Activated naive CD4-positive, alpha-beta T cell treated with anti-CD3 and anti-CD28 coated beads, Interleukin-2, amount 50 U/mL, for 72 hours (primary cell): Measurements from ENCODE around the gene SENP1. TPM values are rescaled to one million over a fixed set of nuclear protein-coding genes. Genes with fewer than 3 reads are reported as not detected.
A peak's percentile ranks its signal among the peaks of the same experiment; 100 is the strongest.

ENCODE experiments used
- ATAC-seq, 2 donors: fragments of 150-1000 bp; cut with Tn5 transposase; 2 replicates each; pipeline ENCODE4 v1.10.0; 2021; ENCODE audit warnings: mild to moderate bottlenecking in 2 of 2, moderate library complexity in 2 of 2
- DNase-seq, 2 donors: peaks; one replicate each; pipeline ENCODE4 v3.0.0; 2021 to 2022; ENCODE audit warnings: low spot score in 2 of 2
- H3K27ac Mint-ChIP-seq, 2 donors: one replicate each; pipeline ENCODE4 v1.8.0; 2022; ENCODE audit warnings: mild to moderate bottlenecking in 2 of 2, mixed read lengths in 2 of 2
- H3K36me3 Mint-ChIP-seq, 2 donors: one replicate each; pipeline ENCODE4 v1.8.0; 2022; ENCODE audit warnings: mixed read lengths in 2 of 2
- H3K9me3 Mint-ChIP-seq, 2 donors: one replicate each; pipeline ENCODE4 v1.8.0; 2022; ENCODE audit warnings: mixed read lengths in 2 of 2
- total RNA-seq, 2 donors: library from RNA; stranded (reverse); gene quantifications; one replicate each; pipeline ENCODE4 v1.2.3, GENCODE V29; 2022

SENP1 gene
- total RNA-seq, 2 donors from 2014 or later: 39.9 to 69.8 TPM

- ATAC-seq (no peak), DNase-seq (no peak)
- peak overlapping the region in 1 of 2 donors; percentile 11 for H3K27ac Mint-ChIP-seq
- H3K36me3 Mint-ChIP-seq: no peaks in the 10 kb centered on the region
- no peaks in the 10 kb centered on the region for H3K9me3 Mint-ChIP-seq
Measured at GRCh38 chr12:48034835-48035805, 70.8 kb downstream of the SENP1 start.

- no peak overlapping the region for H3K27ac Mint-ChIP-seq
- DNase-seq (no peak), ATAC-seq (no peak)
- H3K9me3 Mint-ChIP-seq: no peaks in the 10 kb centered on the region
- H3K36me3 Mint-ChIP-seq: no peaks in the 10 kb centered on the region
Measured at GRCh38 chr12:48033451-48033850, 72.4 kb downstream of the SENP1 start.

- ATAC-seq (no peak), DNase-seq (no peak)
- H3K9me3 Mint-ChIP-seq: no peaks in the 10 kb centered on the region
- no peaks in the 10 kb centered on the region for H3K36me3 Mint-ChIP-seq
- no peak overlapping the region for H3K27ac Mint-ChIP-seq
Measured at GRCh38 chr12:48032597-48032996, 73.3 kb downstream of the SENP1 start.

GRCh38 chr12:48031135-48031960 lies 74.5 kb downstream of the SENP1 start:
- ATAC-seq (no peak), DNase-seq (no peak)
- Mint-ChIP-seq H3K36me3 (no peaks in the 10 kb centered on the region), H3K27ac (no peak overlapping the region), H3K9me3 (no peaks in the 10 kb centered on the region)

GRCh38 chr12:48030173-48030650 lies 75.7 kb downstream of the SENP1 start:
- Mint-ChIP-seq H3K36me3 (no peaks in the 10 kb centered on the region), H3K27ac (peak overlapping the region; percentile 16 to 33), H3K9me3 (no peaks in the 10 kb centered on the region)
- DNase-seq (no peak), ATAC-seq (no peak)

- Mint-ChIP-seq H3K9me3 (no peaks in the 10 kb centered on the region), H3K36me3 (no peaks in the 10 kb centered on the region), H3K27ac (peak overlapping the region; percentile 16 to 33)
- no peak for ATAC-seq
- no peak for DNase-seq
Measured at GRCh38 chr12:48029491-48030172, 76.2 kb downstream of the SENP1 start.

GRCh38 chr12:48028541-48029431 lies 77.1 kb downstream of the SENP1 start:
- no peaks in the 10 kb centered on the region for H3K36me3 Mint-ChIP-seq
- no peak for ATAC-seq

GRCh38 chr12:48027183-48028002 lies 78.5 kb downstream of the SENP1 start:
- no peak for DNase-seq
- ATAC-seq: no peak
- H3K36me3 Mint-ChIP-seq: no peaks in the 10 kb centered on the region
- no peak overlapping the region for H3K27ac Mint-ChIP-seq
- no peaks in the 10 kb centered on the region for H3K9me3 Mint-ChIP-seq

More at GRCh38 chr12:48028541-48029431, 77.1 kb downstream of the SENP1 start:
- H3K27ac Mint-ChIP-seq: no peak overlapping the region
- no peaks in the 10 kb centered on the region for H3K9me3 Mint-ChIP-seq
- DNase-seq: no peak

- Mint-ChIP-seq H3K27ac (no peak overlapping the region), H3K9me3 (no peaks in the 10 kb centered on the region)
- ATAC-seq: no peak
Measured at GRCh38 chr12:48026060-48026827, 79.6 kb downstream of the SENP1 start.

GRCh38 chr12:48025281-48025680 lies 80.6 kb downstream of the SENP1 start:
- DNase-seq: no peak
- H3K9me3 Mint-ChIP-seq: no peaks in the 10 kb centered on the region
- no peak overlapping the region for H3K27ac Mint-ChIP-seq
- ATAC-seq: no peak
- H3K36me3 Mint-ChIP-seq: no peaks in the 10 kb centered on the region

More at GRCh38 chr12:48026060-48026827, 79.6 kb downstream of the SENP1 start:
- DNase-seq: no peak
- H3K36me3 Mint-ChIP-seq: no peaks in the 10 kb centered on the region

- ATAC-seq (no peak), DNase-seq (no peak)
- Mint-ChIP-seq H3K27ac (no peak overlapping the region), H3K9me3 (no peaks in the 10 kb centered on the region), H3K36me3 (no peaks in the 10 kb centered on the region)
Measured at GRCh38 chr12:48024735-48025134, 81.1 kb downstream of the SENP1 start.

GRCh38 chr12:48023386-48023785 lies 82.5 kb downstream of the SENP1 start:
- Mint-ChIP-seq H3K9me3 (no peaks in the 10 kb centered on the region), H3K36me3 (no peaks in the 10 kb centered on the region), H3K27ac (no peak overlapping the region)
- no peak for DNase-seq
- no peak for ATAC-seq

- no peaks in the 10 kb centered on the region for H3K36me3 Mint-ChIP-seq
- H3K27ac Mint-ChIP-seq: no peak overlapping the region
- ATAC-seq (no peak), DNase-seq (no peak)
- H3K9me3 Mint-ChIP-seq: no peaks in the 10 kb centered on the region
Measured at GRCh38 chr12:48022676-48023385, 83.0 kb downstream of the SENP1 start.

GRCh38 chr12:48022180-48022521 lies 83.7 kb downstream of the SENP1 start:
- no peaks in the 10 kb centered on the region for H3K9me3 Mint-ChIP-seq
- ATAC-seq (no peak), DNase-seq (no peak)
- H3K36me3 Mint-ChIP-seq: no peaks in the 10 kb centered on the region
- no peak overlapping the region for H3K27ac Mint-ChIP-seq
